HCT116 (cell line): Measurements from ENCODE around the gene RTL10. TPM values are rescaled to one million over a fixed set of nuclear protein-coding genes. Genes with fewer than 3 reads are reported as not detected.

Experiments
- ATAC-seq: fragments of 200-7000 bp; cut with Tn5 transposase; 2 replicates; pipeline ENCODE4 v1.9.1; 2020; ENCODE audit warnings: mild to moderate bottlenecking, moderate library complexity
- BruUV-seq: library from RNA; stranded (reverse); fragments of 400-500 nt; replicated peaks from 2 replicates; lab custom pipeline; 2021; lab: Mats Ljungman, UMichigan
- CTCF ChIA-PET: fragments of 300-600 bp; sonication (Branson Sonifier 250); formaldehyde crosslinking; loops from one replicate; lab custom pipeline; 2021; ENCODE audit warnings: antibody characterized with exemption; lab: Charles Lee
- POLR2A ChIA-PET: fragments of 300-600, 350-600 bp; sonication (Branson Sonifier 250); formaldehyde crosslinking; loops from one replicate; lab custom pipeline; 2021; ENCODE audit warnings: antibody characterized with exemption; lab: Charles Lee
- RAD21 ChIA-PET, 2 experiments: fragments of 300-600 bp; sonication (Branson Sonifier 250); formaldehyde crosslinking; loops; one replicate each; lab custom pipeline; 2023; ENCODE audit warnings: low total read pairs in 2 of 2; ENCODE audit not compliant: uncharacterized antibody in 2 of 2, unreplicated experiment in 2 of 2, low non-redundant PET in 1 of 2; lab: Charles Lee
- DNase-seq: peaks from one replicate; pipeline ENCODE4 v3.0.0-alpha.2; 2010; ENCODE audit warnings: low read depth, low spot score
- H2AFZ ChIP-seq: fragments of 200-600 bp; shearing (Covaris generic), sonication (generic); 2 replicates; pipeline ENCODE4 v1.6.1; 2017; ENCODE audit warnings: low read depth, mixed run types, mixed read lengths, antibody characterized with exemption, low read length; ENCODE audit not compliant: poor library complexity, severe bottlenecking
- H3K27ac ChIP-seq: 2 replicates; pipeline ENCODE4 v1.5.1; 2012; ENCODE audit warnings: low read depth, low read length
- H3K27me3 ChIP-seq: fragments of 200-600 bp; sonication (generic); 2 replicates; pipeline ENCODE4 v1.6.1; 2016; ENCODE audit warnings: mixed run types, low read length, mixed read lengths; ENCODE audit not compliant: insufficient read depth
- H3K36me3 ChIP-seq, 2 experiments: fragments of 200-500 bp in 1 of 2; fragments of 200-600 bp in 1 of 2; sonication (Bioruptor generic) in 1 of 2; sonication (generic) in 1 of 2; 2 replicates each; pipeline versions ENCODE4 v1.5.1 to v1.6.1; 2014 to 2016; ENCODE audit warnings: low read length in 2 of 2, inconsistent platforms in 1 of 2, mixed read lengths in 1 of 2, mixed run types in 1 of 2; ENCODE audit not compliant: insufficient read depth in 2 of 2, control insufficient read depth in 1 of 2
- H3K4me1 ChIP-seq, 2 experiments: fragments of 200-600 bp in 1 of 2; sonication (generic) in 1 of 2; 2 replicates each; pipeline versions ENCODE4 v1.5.1 to v1.6.1; 2012 to 2017; ENCODE audit warnings: low read length in 2 of 2, inconsistent platforms in 1 of 2, mild to moderate bottlenecking in 1 of 2, mixed read lengths in 1 of 2, mixed run types in 1 of 2, moderate library complexity in 1 of 2; ENCODE audit not compliant: insufficient read depth in 2 of 2, control insufficient read depth in 1 of 2
- H3K4me2 ChIP-seq: fragments of 200-600 bp; sonication (generic); 2 replicates; pipeline ENCODE4 v1.6.1; 2017; ENCODE audit warnings: mixed run types, low read length, mixed read lengths
- H3K4me3 ChIP-seq, 2 experiments: fragments of 200-600 bp in 1 of 2; sonication (generic) in 1 of 2; replicated peaks in 1 of 2; 2 replicates each; pipeline ENCODE4 v1.5.1; 2011 to 2016; ENCODE audit warnings: low read length in 2 of 2, control low read depth in 1 of 2, low read depth in 1 of 2, mild to moderate bottlenecking in 1 of 2, mixed read lengths in 1 of 2, mixed run types in 1 of 2
- H3K79me2 ChIP-seq: fragments of 200-600 bp; sonication (generic); 2 replicates; pipeline ENCODE4 v1.6.1; 2017; ENCODE audit warnings: mild to moderate bottlenecking, mixed run types, low read length, moderate library complexity, mixed read lengths; ENCODE audit not compliant: insufficient read depth
- H3K9ac ChIP-seq: fragments of 200-600 bp; sonication (generic); 2 replicates; pipeline ENCODE4 v1.6.1; 2016; ENCODE audit warnings: low read length, mixed read lengths
- H3K9me2 ChIP-seq: fragments of 200-600 bp; sonication (generic), shearing (Covaris generic); 2 replicates; pipeline ENCODE4 v1.6.1; 2017; ENCODE audit warnings: mixed run types, mild to moderate bottlenecking, moderate library complexity; ENCODE audit not compliant: insufficient read depth
- H3K9me3 ChIP-seq, 2 experiments: fragments of 200-500 bp in 1 of 2; fragments of 200-600 bp in 1 of 2; sonication (Bioruptor generic) in 1 of 2; sonication (generic) in 1 of 2; 2 replicates each; pipeline ENCODE4 v1.6.1; 2014 to 2017; ENCODE audit warnings: low read length in 2 of 2, mixed read lengths in 2 of 2, inconsistent platforms in 1 of 2, low read depth in 1 of 2, mild to moderate bottlenecking in 1 of 2, mixed run types in 1 of 2, moderate library complexity in 1 of 2; ENCODE audit not compliant: control insufficient read depth in 1 of 2, insufficient read depth in 1 of 2
- H4K20me1 ChIP-seq: fragments of 200-600 bp; sonication (generic), shearing (Covaris generic); 2 replicates; pipeline ENCODE4 v1.6.1; 2017; ENCODE audit warnings: mixed run types, mild to moderate bottlenecking, moderate library complexity; ENCODE audit not compliant: insufficient read depth
- EZH2 ChIP-seq: fragments of 200-600 bp; sonication (generic); IDR thresholded peaks from 2 replicates; pipeline ENCODE4 v1.6.1; 2017; ENCODE audit warnings: antibody characterized with exemption, mixed run types
- EZH2phosphoT487 ChIP-seq: fragments of 200-600 bp; IDR thresholded peaks from 2 replicates; pipeline ENCODE4 v1.6.1; 2018; ENCODE audit warnings: antibody characterized with exemption, borderline replicate concordance
- FOSL1 ChIP-seq: IDR thresholded peaks from 2 replicates; pipeline ENCODE4 v1.6.1; 2012; ENCODE audit warnings: low read depth
- POLR2AphosphoS5 ChIP-seq: IDR thresholded peaks from 2 replicates; pipeline ENCODE4 v1.6.1; 2011; ENCODE audit warnings: mild to moderate bottlenecking, low read depth, low read length, moderate library complexity
- RAD21 ChIP-seq: IDR thresholded peaks from 2 replicates; pipeline ENCODE4 v1.6.1; 2012; ENCODE audit warnings: low read depth, mild to moderate bottlenecking
- SIN3A ChIP-seq: IDR thresholded peaks from 2 replicates; pipeline ENCODE4 v1.6.1; 2012; ENCODE audit warnings: low read depth
- SP1 ChIP-seq: IDR thresholded peaks from 2 replicates; pipeline ENCODE4 v1.6.1; 2012; ENCODE audit warnings: low read depth
- SRF ChIP-seq: IDR thresholded peaks from 2 replicates; pipeline ENCODE4 v1.6.1; 2012; ENCODE audit warnings: low read depth
- YY1 ChIP-seq: IDR thresholded peaks from 2 replicates; pipeline ENCODE4 v1.6.1; 2011; ENCODE audit warnings: low read length, low read depth, moderate library complexity, mild to moderate bottlenecking; ENCODE audit not compliant: insufficient replicate concordance; ENCODE audit errors: extremely low read depth
- ZBTB33 ChIP-seq: IDR thresholded peaks from 2 replicates; pipeline ENCODE4 v1.6.1; 2011; ENCODE audit warnings: mild to moderate bottlenecking, low read length, moderate library complexity; ENCODE audit not compliant: insufficient replicate concordance; ENCODE audit errors: extremely low read depth
- intact Hi-C: fragments of 100-400 bp; cut with micrococcal nuclease; formaldehyde crosslinking; loops from 2 replicates; pipeline ENCODE4 v1.10.0; 2022
- total RNA-seq: library from RNA; stranded (reverse); gene quantifications from one replicate; pipeline ENCODE4 v1.2.1, GENCODE V29; 2021; ENCODE audit not compliant: unreplicated experiment
- TF ChIP-seq, protein P1 (sequence below), 3 experiments: fragments of 200-600 bp in 1 of 3; sonication (generic) in 1 of 3; IDR thresholded peaks in 2 of 3; conservative IDR thresholded peaks in 1 of 3; 2 replicates each; pipeline ENCODE4 v1.5.1; 2012 to 2017; ENCODE audit warnings: low read depth in 2 of 3, low read length in 2 of 3, antibody characterized with exemption in 1 of 3, borderline replicate concordance in 1 of 3, control low read depth in 1 of 3, mild to moderate bottlenecking in 1 of 3, mixed read lengths in 1 of 3, mixed run types in 1 of 3, moderate library complexity in 1 of 3; ENCODE audit not compliant: insufficient read depth in 1 of 3

RTL10 gene
- total RNA-seq, 1 experiment from 2014 or later = 24.6 TPM

DNA sequence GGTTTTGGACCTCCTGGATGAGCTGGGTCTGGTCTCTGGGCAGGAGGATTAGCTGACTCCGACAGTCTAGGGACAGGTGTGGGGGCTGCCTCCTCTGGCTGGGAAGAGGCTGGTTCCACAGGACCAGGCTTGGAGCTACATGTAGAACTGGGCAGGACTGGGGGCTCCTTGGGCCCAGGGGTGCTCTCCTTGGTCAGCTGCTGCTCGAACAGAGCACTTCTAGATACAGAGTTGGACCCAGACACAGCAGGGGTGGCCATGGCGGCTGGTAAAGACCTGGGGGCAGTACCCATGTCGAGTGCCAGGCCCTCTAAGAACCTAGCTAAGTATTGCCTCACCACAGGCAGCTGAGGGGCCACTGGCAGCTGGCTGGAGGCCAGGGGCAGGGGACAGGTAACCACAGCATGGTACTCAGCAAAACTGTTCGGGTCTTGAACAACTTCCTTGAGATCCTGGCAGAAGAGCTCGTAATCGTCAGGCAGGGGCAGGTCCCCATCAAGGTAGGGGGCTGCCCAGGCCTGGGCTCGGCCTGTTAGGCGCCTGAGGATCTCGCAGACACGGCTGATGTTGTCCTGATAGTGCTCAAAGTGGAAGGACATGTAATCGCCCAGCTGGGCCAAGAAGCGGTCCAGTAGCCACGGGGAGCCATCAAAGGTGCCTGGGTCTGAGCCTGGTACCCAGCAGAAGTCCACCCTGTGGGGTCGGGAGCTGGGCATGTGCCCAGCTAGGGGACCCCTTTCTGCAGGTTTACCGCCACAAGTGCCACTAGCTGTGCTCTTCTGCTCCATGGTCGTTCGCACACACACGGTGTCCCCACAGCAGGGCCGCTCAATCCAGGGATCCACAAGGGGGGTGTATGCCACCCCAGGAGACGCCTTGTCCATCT is 3.1 kb downstream of the RTL10 start:
- RAD21 ChIA-PET = interaction anchor here in 1 of 2 experiments (0.5 kb wide), 1 partner anchor 211 kb away, joined by 3 read pairs; no protein-coding TSS in a partner anchor
- Histone ChIP-seq H3K27ac (peak overlapping the region; percentile 78), H3K79me2 (peaks cover 83% of the 10 kb centered on the region), H2AFZ (no peak overlapping the region), H3K4me1 (peaks cover 60 to 73% of the 10 kb centered on the region in 2 experiments), H3K9me3 (peaks cover 0 to 4% of the 10 kb centered on the region in 2 experiments; a peak in 1 of 4 replicates), H4K20me1 (peaks cover 3% of the 10 kb centered on the region; the same call in 1 of the 2 replicates), H3K4me3 (no peak overlapping the region), H3K27me3 (no peaks in the 10 kb centered on the region), H3K36me3 (peaks cover 14 to 24% of the 10 kb centered on the region in 2 experiments; a peak in 3 of 4 replicates), H3K4me2 (peak overlapping the region; percentile 72; the same call in 1 of the 2 replicates), H3K9ac (no peak overlapping the region; the same call in 1 of the 2 replicates), H3K9me2 (no peaks in the 10 kb centered on the region)
- POLR2A ChIA-PET = no interaction called here
- no peak for DNase-seq
- TF ChIP-seq SRF = no peak
- TF ChIP-seq EZH2 = no peak
- no peak for TF ChIP-seq SP1
- no peak for TF ChIP-seq FOSL1
- TF ChIP-seq, protein P1, sequence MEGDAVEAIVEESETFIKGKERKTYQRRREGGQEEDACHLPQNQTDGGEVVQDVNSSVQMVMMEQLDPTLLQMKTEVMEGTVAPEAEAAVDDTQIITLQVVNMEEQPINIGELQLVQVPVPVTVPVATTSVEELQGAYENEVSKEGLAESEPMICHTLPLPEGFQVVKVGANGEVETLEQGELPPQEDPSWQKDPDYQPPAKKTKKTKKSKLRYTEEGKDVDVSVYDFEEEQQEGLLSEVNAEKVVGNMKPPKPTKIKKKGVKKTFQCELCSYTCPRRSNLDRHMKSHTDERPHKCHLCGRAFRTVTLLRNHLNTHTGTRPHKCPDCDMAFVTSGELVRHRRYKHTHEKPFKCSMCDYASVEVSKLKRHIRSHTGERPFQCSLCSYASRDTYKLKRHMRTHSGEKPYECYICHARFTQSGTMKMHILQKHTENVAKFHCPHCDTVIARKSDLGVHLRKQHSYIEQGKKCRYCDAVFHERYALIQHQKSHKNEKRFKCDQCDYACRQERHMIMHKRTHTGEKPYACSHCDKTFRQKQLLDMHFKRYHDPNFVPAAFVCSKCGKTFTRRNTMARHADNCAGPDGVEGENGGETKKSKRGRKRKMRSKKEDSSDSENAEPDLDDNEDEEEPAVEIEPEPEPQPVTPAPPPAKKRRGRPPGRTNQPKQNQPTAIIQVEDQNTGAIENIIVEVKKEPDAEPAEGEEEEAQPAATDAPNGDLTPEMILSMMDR (IDR thresholded peaks at IDR 0.05 in 2 of 3, conservative IDR thresholded peaks at IDR 0.05 in 1 of 3; ENCODE audit: borderline replicate concordance in 1 of 3, insufficient read depth in 1 of 3, low read depth in 2 of 3, low read length in 2 of 3) = no peak
- no peak for TF ChIP-seq ZBTB33
- TF ChIP-seq EZH2phosphoT487 = no peak
- no peak for TF ChIP-seq SIN3A
- no peak for TF ChIP-seq RAD21
- TF ChIP-seq YY1 = no peak
- no peak for TF ChIP-seq POLR2AphosphoS5
- BruUV-seq = no TSS peak
- no peak for ATAC-seq
- intact Hi-C loops = no loop called here
- CTCF ChIA-PET = no interaction called here
